ENCODE measurements around the gene TM6SF1. TPM values are rescaled to one million over a fixed set of nuclear protein-coding genes. Genes with fewer than 3 reads are reported as not detected.

The TM6SF1 gene
- total and polyA plus RNA-seq, 2 donors (not counting 1 experiment from before 2014, with no cell fraction given), result 3.6 to 3.9 TPM

GRCh38 chr15:83092309-83092976 is 15.0 kb upstream of the TM6SF1 start:
- no peak overlapping the region for H3K9ac ChIP-seq (ENCODE audit: insufficient read depth, low read length)
- H3K27ac ChIP-seq (ENCODE audit: insufficient read depth, low read length), result no peak overlapping the region
- no peak overlapping the region for H3K4me3 ChIP-seq (replicated peaks in 1 of 4; ENCODE audit: control extremely low read depth in 1 of 4, insufficient read depth in 1 of 4, low read depth in 3 of 4, low read length in 4 of 4)
- peaks cover under 1% of the 10 kb centered on the region for H3K27me3 ChIP-seq (ENCODE audit: control insufficient read depth, insufficient read depth, low read length)
- TF ChIP-seq EZH2 (IDR thresholded peaks at IDR 0.05; ENCODE audit: low read length, missing control alignments), result no peak
- TF ChIP-seq CTCF (conservative IDR thresholded peaks at IDR 0.05 in 1 of 2, IDR thresholded peaks at IDR 0.05 in 1 of 2; ENCODE audit: low read depth in 1 of 2, low read length in 2 of 2), result no peak
- no peak overlapping the region for H3K4me2 ChIP-seq (ENCODE audit: extremely low read depth, insufficient read depth, low read length)
- no peaks in the 10 kb centered on the region for H3K4me1 ChIP-seq (ENCODE audit: control insufficient read depth, extremely low read depth, insufficient read depth, low read length)
- H3K36me3 ChIP-seq (ENCODE audit: control insufficient read depth, insufficient read depth, low read length), result no peaks in the 10 kb centered on the region
- H3K79me2 ChIP-seq (ENCODE audit: control insufficient read depth, insufficient read depth, low read length), result no peaks in the 10 kb centered on the region
- no peak overlapping the region for H2AFZ ChIP-seq (ENCODE audit: low read length)
- no peaks in the 10 kb centered on the region for H3K9me3 ChIP-seq (ENCODE audit: control insufficient read depth, insufficient read depth, low read depth, low read length)
- DNase-seq (ENCODE audit: low read depth in 2 of 2), result peak; percentile 23 to 59
- no peaks in the 10 kb centered on the region for H4K20me1 ChIP-seq (ENCODE audit: control insufficient read depth, extremely low read depth, insufficient read depth, low read length)

GRCh38 chr15:83094583-83094982 is 12.9 kb upstream of the TM6SF1 start:
- Histone ChIP-seq H3K4me1 (ENCODE audit: control insufficient read depth, extremely low read depth, insufficient read depth, low read length) (no peaks in the 10 kb centered on the region), H2AFZ (ENCODE audit: low read length) (no peak overlapping the region), H3K9ac (ENCODE audit: insufficient read depth, low read length) (no peak overlapping the region), H4K20me1 (ENCODE audit: control insufficient read depth, extremely low read depth, insufficient read depth, low read length) (no peaks in the 10 kb centered on the region), H3K27ac (ENCODE audit: insufficient read depth, low read length) (no peak overlapping the region), H3K4me2 (ENCODE audit: extremely low read depth, insufficient read depth, low read length) (no peak overlapping the region), H3K27me3 (ENCODE audit: control insufficient read depth, insufficient read depth, low read length) (peaks cover 15% of the 10 kb centered on the region), H3K9me3 (ENCODE audit: control insufficient read depth, insufficient read depth, low read depth, low read length) (no peaks in the 10 kb centered on the region), H3K79me2 (ENCODE audit: control insufficient read depth, insufficient read depth, low read length) (no peaks in the 10 kb centered on the region), H3K36me3 (ENCODE audit: control insufficient read depth, insufficient read depth, low read length) (no peaks in the 10 kb centered on the region), H3K4me3 (replicated peaks in 1 of 4; ENCODE audit: control extremely low read depth in 1 of 4, insufficient read depth in 1 of 4, low read depth in 3 of 4, low read length in 4 of 4) (no peak overlapping the region)
- TF ChIP-seq EZH2 (IDR thresholded peaks at IDR 0.05; ENCODE audit: low read length, missing control alignments), result no peak
- no peak for TF ChIP-seq CTCF (conservative IDR thresholded peaks at IDR 0.05 in 1 of 2, IDR thresholded peaks at IDR 0.05 in 1 of 2; ENCODE audit: low read depth in 1 of 2, low read length in 2 of 2)
- no peak for DNase-seq (ENCODE audit: low read depth in 2 of 2)

- H3K9me3 ChIP-seq (ENCODE audit: control insufficient read depth, insufficient read depth, low read depth, low read length), result no peaks in the 10 kb centered on the region
- no peaks in the 10 kb centered on the region for H3K79me2 ChIP-seq (ENCODE audit: control insufficient read depth, insufficient read depth, low read length)
- no peaks in the 10 kb centered on the region for H3K36me3 ChIP-seq (ENCODE audit: control insufficient read depth, insufficient read depth, low read length)
- H2AFZ ChIP-seq (ENCODE audit: low read length), result no peak overlapping the region
- H3K9ac ChIP-seq (ENCODE audit: insufficient read depth, low read length), result no peak overlapping the region
- no peaks in the 10 kb centered on the region for H4K20me1 ChIP-seq (ENCODE audit: control insufficient read depth, extremely low read depth, insufficient read depth, low read length)
- no peaks in the 10 kb centered on the region for H3K4me1 ChIP-seq (ENCODE audit: control insufficient read depth, extremely low read depth, insufficient read depth, low read length)
- H3K27ac ChIP-seq (ENCODE audit: insufficient read depth, low read length), result no peak overlapping the region
- no peak for DNase-seq (ENCODE audit: low read depth in 2 of 2)
- peaks cover 27% of the 10 kb centered on the region for H3K27me3 ChIP-seq (ENCODE audit: control insufficient read depth, insufficient read depth, low read length)
- no peak overlapping the region for H3K4me3 ChIP-seq (replicated peaks in 1 of 4; ENCODE audit: control extremely low read depth in 1 of 4, insufficient read depth in 1 of 4, low read depth in 3 of 4, low read length in 4 of 4)
- no peak for TF ChIP-seq EZH2 (IDR thresholded peaks at IDR 0.05; ENCODE audit: low read length, missing control alignments)
- no peak overlapping the region for H3K4me2 ChIP-seq (ENCODE audit: extremely low read depth, insufficient read depth, low read length)
These were observed 9.4 kb upstream of the TM6SF1 start for GRCh38 chr15:83098079-83098478.

All from fibroblast of lung (primary cell).